Esophagus squamous epithelium (tissue), 5 donors: ENCODE results near the gene PHC3. TPM values are rescaled to one million over a fixed set of nuclear protein-coding genes. Genes with fewer than 3 reads are reported as not detected.

Source experiments
- DNase-seq: peaks from one replicate; lab custom pipeline; 2025; lab: John Stamatoyannopoulos, UW
- H3K27ac ChIP-seq, 4 donors: fragments of 200-600 bp; sonication (generic); one replicate each; pipeline ENCODE4 v1.5.1; 2016 to 2019; ENCODE audit warnings: mild to moderate bottlenecking in 1 of 4
- H3K27me3 ChIP-seq, 4 donors: fragments of 200-600 bp; sonication (generic); 1 replicate in 3 of 4; 2 replicates in 1 of 4; pipeline versions ENCODE4 v1.5.1 to v1.6.0; 2017 to 2021; ENCODE audit warnings: antibody characterized with exemption in 1 of 4
- H3K36me3 ChIP-seq, 3 donors: fragments of 200-600 bp; sonication (generic); one replicate each; pipeline ENCODE4 v1.5.1; 2016 to 2019
- H3K4me1 ChIP-seq, 3 donors: fragments of 200-600 bp; sonication (generic); one replicate each; pipeline ENCODE4 v1.5.1; 2017 to 2019
- H3K4me3 ChIP-seq, 4 donors: fragments of 200-600 bp; sonication (generic); 1 replicate in 3 of 4; 2 replicates in 1 of 4; pipeline ENCODE4 v1.5.1; 2016 to 2019; ENCODE audit warnings: mild to moderate bottlenecking in 2 of 4, moderate library complexity in 1 of 4
- H3K9me3 ChIP-seq, 3 donors: fragments of 200-600 bp; sonication (generic); one replicate each; pipeline ENCODE4 v1.5.1; 2016 to 2019
- CTCF ChIP-seq, 6 experiments: fragments of 450-650 bp in 4 of 6; fragments of 200-600 bp in 2 of 6; sonication (generic) in 2 of 6; IDR thresholded peaks; one replicate each; pipeline ENCODE4 v1.5.1; 2016 to 2019; ENCODE audit warnings: antibody characterized with exemption in 6 of 6, mild to moderate bottlenecking in 4 of 6, moderate library complexity in 4 of 6
- POLR2A ChIP-seq, 4 donors: fragments of 450-650 bp; IDR thresholded peaks; one replicate each; pipeline ENCODE4 v1.6.1; 2017; ENCODE audit warnings: antibody characterized with exemption in 4 of 4, mild to moderate bottlenecking in 4 of 4, moderate library complexity in 3 of 4
- WGBS, 2 donors: methylation state at CpG; one replicate each; pipeline ENCODE4 v1.1.5; 2018; 5-methylcytosine and 5-hydroxymethylcytosine counted together
- intact Hi-C: fragments of 100-400 bp; cut with DNase I; formaldehyde crosslinking; loops from one replicate; pipeline ENCODE4 v1.15.0; 2022
- total RNA-seq, 4 donors: library from RNA; depleted of rRNA; stranded (reverse); fragments of >200 nt; gene quantifications; one replicate each; pipeline ENCODE4 v1.1.0, GENCODE V29; 2016
- donor health status: DM: yes; HTN: yes; CAD: no.

PHC3 gene
- total RNA-seq, 4 donors from 2014 or later: 22.1 to 47.7 (median 25.4) TPM

- intact Hi-C loops: no loop called here
- no peak for DNase-seq
- Histone ChIP-seq H3K27ac (no peak overlapping the region), H3K4me1 (peaks cover 0 to 8% (median 3%) of the 10 kb centered on the region in 3 donors), H3K4me3 (no peak overlapping the region), H3K9me3 (no peaks in the 10 kb centered on the region), H3K27me3 (no peaks in the 10 kb centered on the region), H3K36me3 (no peaks in the 10 kb centered on the region)
- 77 to 82% methylated on average over 4 of the region's 4 CpGs for WGBS, 2 donors
- TF ChIP-seq POLR2A (IDR thresholded peaks at IDR 0.05) (no peak), CTCF (IDR thresholded peaks at IDR 0.05) (no peak)
Observed at GRCh38 chr3:170189398-170190256, 8.1 kb upstream of the PHC3 start.

- no peak for DNase-seq
- peaks cover 0 to 44% (median 18%) of the 10 kb centered on the region in 3 donors for H3K4me1 ChIP-seq
- peak overlapping the region; percentile 73 to 87 (median 76) for H3K4me3 ChIP-seq
- H3K36me3 ChIP-seq: peaks cover 0 to 36% (median 0%) of the 10 kb centered on the region in 3 donors
- peak overlapping the region; percentile 91 to 99 (median 96) for H3K27ac ChIP-seq
- TF ChIP-seq POLR2A (IDR thresholded peaks at IDR 0.05) (peak in 1 of 4 donors; percentile 14), CTCF (IDR thresholded peaks at IDR 0.05) (no peak)
- H3K27me3 ChIP-seq: no peaks in the 10 kb centered on the region
- no peaks in the 10 kb centered on the region for H3K9me3 ChIP-seq
- 3 to 7% methylated on average over 16 of the region's 16 CpGs for WGBS, 2 donors
- intact Hi-C loops: no loop called here
Observed at GRCh38 chr3:170180079-170180907, 1.2 kb downstream of the PHC3 start.

GRCh38 chr3:170179432-170179831, 2.1 kb downstream of the PHC3 start:
- intact Hi-C loops: no loop called here
- H3K4me1 ChIP-seq: peaks cover 0 to 52% (median 18%) of the 10 kb centered on the region in 3 donors
- WGBS, 2 donors: 41 to 46% methylated on average over 1 of the region's 1 CpG
- no peak for TF ChIP-seq POLR2A (IDR thresholded peaks at IDR 0.05)
- TF ChIP-seq CTCF (IDR thresholded peaks at IDR 0.05): no peak
- no peak for DNase-seq
- H3K27ac ChIP-seq: peak overlapping the region in 3 of 4 donors; percentile 91 to 96 (median 96)
- H3K27me3 ChIP-seq: no peaks in the 10 kb centered on the region
- H3K9me3 ChIP-seq: no peaks in the 10 kb centered on the region
- peak overlapping the region; percentile 73 to 87 (median 76) for H3K4me3 ChIP-seq
- peaks cover 0 to 45% (median 0%) of the 10 kb centered on the region in 3 donors for H3K36me3 ChIP-seq

- TF ChIP-seq POLR2A (IDR thresholded peaks at IDR 0.05) (no peak), CTCF (IDR thresholded peaks at IDR 0.05) (no peak)
- 58 to 79% methylated on average over 3 of the region's 3 CpGs for WGBS, 2 donors
- no peaks in the 10 kb centered on the region for H3K27me3 ChIP-seq
- peaks cover 0 to 52% (median 0%) of the 10 kb centered on the region in 3 donors for H3K36me3 ChIP-seq
- intact Hi-C loops: no loop called here
- H3K4me1 ChIP-seq: peaks cover 0 to 60% (median 18%) of the 10 kb centered on the region in 3 donors
- H3K27ac ChIP-seq: no peak overlapping the region
- no peaks in the 10 kb centered on the region for H3K9me3 ChIP-seq
- no peak for DNase-seq
- peak overlapping the region in 1 of 4 donors; percentile 87 for H3K4me3 ChIP-seq
Observed at GRCh38 chr3:170178651-170179050, 2.9 kb downstream of the PHC3 start.
